Umbilical cord (tissue), 2 donors: ENCODE results near the gene IFNA8. TPM values are rescaled to one million over a fixed set of nuclear protein-coding genes. Genes with fewer than 3 reads are reported as not detected.
"Not testable (repeated sequence)": the region's sequence is repeated elsewhere in the genome, so short reads cannot be mapped to it uniquely, and the experiment has no call there.

Experiments
- DNase-seq: peaks from one replicate; pipeline ENCODE4 v3.0.0-alpha.2; 2015; ENCODE audit warnings: low spot score
- total RNA-seq: library from RNA; depleted of rRNA; stranded (reverse); fragments of >200 nt; gene quantifications from one replicate; pipeline ENCODE4 v1.2.3, GENCODE V29; 2014; ENCODE audit warnings: low replicate concordance; ENCODE audit not compliant: insufficient read depth

IFNA8 gene
- 8.4 TPM for total RNA-seq

- no peak for DNase-seq
Observed at GRCh38 chr9:21408817-21409216, at the start of gene IFNA8. Gene IFNA8, plus strand, starts transcription at chr9:21409117. Its CDS starts 60 bp downstream, at chr9:21409177.

- no peak for DNase-seq
Observed at GRCh38 chr9:21362287-21362686, 46.6 kb upstream of the IFNA8 start.

GRCh38 chr9:21367169-21367568, 41.7 kb upstream of the IFNA8 start:
- DNase-seq = not testable (repeated sequence)

- no peak for DNase-seq
Observed at GRCh38 chr9:21367957-21368356, 41.0 kb upstream of the IFNA8 start, which contains the start of gene IFNA13. Gene IFNA13, minus strand, starts transcription at chr9:21368057. Its CDS starts 47 bp downstream, at chr9:21368010.

- DNase-seq = not testable (repeated sequence)
Observed at GRCh38 chr9:21371467-21371866, 37.5 kb upstream of the IFNA8 start.

GRCh38 chr9:21381448-21382339, 27.2 kb upstream of the IFNA8 start:
- DNase-seq = peak; percentile 21

- no peak for DNase-seq
Observed at GRCh38 chr9:21383627-21384026, 25.3 kb upstream of the IFNA8 start.

- DNase-seq = no peak
Observed at GRCh38 chr9:21385131-21385670, 23.7 kb upstream of the IFNA8 start, which contains the start of gene IFNA2. Gene IFNA2, minus strand, starts transcription at chr9:21385398. Its CDS starts 69 bp downstream, at chr9:21385329.

- DNase-seq = no peak
Observed at GRCh38 chr9:21392270-21392669, 16.6 kb upstream of the IFNA8 start.

GRCh38 chr9:21395778-21396717, 12.9 kb upstream of the IFNA8 start:
- DNase-seq = peak; percentile 22

- no peak for DNase-seq
Observed at GRCh38 chr9:21398955-21399489, 9.9 kb upstream of the IFNA8 start.

- DNase-seq = no peak
Observed at GRCh38 chr9:21399956-21400355, 9.0 kb upstream of the IFNA8 start.

GRCh38 chr9:21402386-21403251, 6.3 kb upstream of the IFNA8 start:
- DNase-seq = no peak

GRCh38 chr9:21404146-21404545, 4.8 kb upstream of the IFNA8 start:
- no peak for DNase-seq

GRCh38 chr9:21412107-21412506, 3.2 kb downstream of the IFNA8 start:
- no peak for DNase-seq

GRCh38 chr9:21413151-21413550, 4.2 kb downstream of the IFNA8 start:
- no peak for DNase-seq

GRCh38 chr9:21413624-21414023, 4.7 kb downstream of the IFNA8 start:
- DNase-seq = no peak

- no peak for DNase-seq
Observed at GRCh38 chr9:21414220-21414940, 5.5 kb downstream of the IFNA8 start.

GRCh38 chr9:21415493-21416267, 6.8 kb downstream of the IFNA8 start:
- no peak for DNase-seq
